Activated B cell treated with CpG ODN at 0.5 μM for 24 hours (primary cell): ENCODE results near the gene PDE6C. TPM values are rescaled to one million over a fixed set of nuclear protein-coding genes. Genes with fewer than 3 reads are reported as not detected.

Experiments used
- ATAC-seq: fragments of 200-7000 bp; cut with Tn5 transposase; one replicate; pipeline ENCODE4 v1.10.0; 2021; ENCODE audit warnings: low read depth, mild to moderate bottlenecking, moderate library complexity
- CTCF ChIA-PET: fragments of 350-600 bp; sonication (Branson Sonifier 250); formaldehyde crosslinking; loops from one replicate; lab custom pipeline; 2021; ENCODE audit warnings: antibody characterized with exemption; lab: Charles Lee
- POLR2A ChIA-PET: fragments of 350-600 bp; sonication (Branson Sonifier 250); formaldehyde crosslinking; loops from one replicate; lab custom pipeline; 2021; ENCODE audit warnings: antibody characterized with exemption; lab: Charles Lee
- DNase-seq: peaks from one replicate; pipeline ENCODE4 v3.0.0; 2022
- H3K27ac Mint-ChIP-seq: one replicate; pipeline ENCODE4 v1.8.0; 2020; ENCODE audit warnings: mixed read lengths
- H3K27me3 Mint-ChIP-seq: one replicate; pipeline ENCODE4 v1.8.0; 2021; ENCODE audit warnings: mixed read lengths
- H3K36me3 Mint-ChIP-seq: one replicate; pipeline ENCODE4 v1.8.0; 2021; ENCODE audit warnings: low read depth, mixed read lengths
- H3K4me1 Mint-ChIP-seq: one replicate; pipeline ENCODE4 v1.8.0; 2021; ENCODE audit warnings: mixed read lengths
- H3K4me3 Mint-ChIP-seq: one replicate; pipeline ENCODE4 v1.8.0; 2020; ENCODE audit warnings: mild to moderate bottlenecking, mixed read lengths
- H3K9me3 Mint-ChIP-seq: one replicate; pipeline ENCODE4 v1.8.0; 2020; ENCODE audit warnings: mixed read lengths
- intact Hi-C: fragments of 100-400 bp; cut with micrococcal nuclease; formaldehyde crosslinking; loops from one replicate; pipeline ENCODE4 v1.15.1; 2024
- total RNA-seq: library from RNA; stranded (reverse); gene quantifications from 2 replicates; pipeline ENCODE4 v1.2.3, GENCODE V29; 2022
- TF ChIP-seq, protein P1 (sequence below): fragments of 200-600 bp; IDR thresholded peaks from one replicate; pipeline ENCODE4 v1.8.0; 2022; ENCODE audit warnings: antibody characterized with exemption, mild to moderate bottlenecking

PDE6C gene
- total RNA-seq, 1 donor from 2014 or later: not detected

- H3K9me3 Mint-ChIP-seq: no peaks in the 10 kb centered on the region
- ATAC-seq: no peak
- CTCF ChIA-PET: interaction anchor here (0.6 kb wide), 1 partner anchor 112 kb away, joined by 5 read pairs; no protein-coding TSS in a partner anchor
- intact Hi-C loops: no loop called here
- TF ChIP-seq, protein P1, sequence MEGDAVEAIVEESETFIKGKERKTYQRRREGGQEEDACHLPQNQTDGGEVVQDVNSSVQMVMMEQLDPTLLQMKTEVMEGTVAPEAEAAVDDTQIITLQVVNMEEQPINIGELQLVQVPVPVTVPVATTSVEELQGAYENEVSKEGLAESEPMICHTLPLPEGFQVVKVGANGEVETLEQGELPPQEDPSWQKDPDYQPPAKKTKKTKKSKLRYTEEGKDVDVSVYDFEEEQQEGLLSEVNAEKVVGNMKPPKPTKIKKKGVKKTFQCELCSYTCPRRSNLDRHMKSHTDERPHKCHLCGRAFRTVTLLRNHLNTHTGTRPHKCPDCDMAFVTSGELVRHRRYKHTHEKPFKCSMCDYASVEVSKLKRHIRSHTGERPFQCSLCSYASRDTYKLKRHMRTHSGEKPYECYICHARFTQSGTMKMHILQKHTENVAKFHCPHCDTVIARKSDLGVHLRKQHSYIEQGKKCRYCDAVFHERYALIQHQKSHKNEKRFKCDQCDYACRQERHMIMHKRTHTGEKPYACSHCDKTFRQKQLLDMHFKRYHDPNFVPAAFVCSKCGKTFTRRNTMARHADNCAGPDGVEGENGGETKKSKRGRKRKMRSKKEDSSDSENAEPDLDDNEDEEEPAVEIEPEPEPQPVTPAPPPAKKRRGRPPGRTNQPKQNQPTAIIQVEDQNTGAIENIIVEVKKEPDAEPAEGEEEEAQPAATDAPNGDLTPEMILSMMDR: no peak
- peaks cover 7% of the 10 kb centered on the region for H3K27me3 Mint-ChIP-seq
- no peaks in the 10 kb centered on the region for H3K36me3 Mint-ChIP-seq
- peak overlapping the region; percentile 70 for H3K4me3 Mint-ChIP-seq
- DNase-seq: no peak
- no peak overlapping the region for H3K27ac Mint-ChIP-seq
- POLR2A ChIA-PET: no interaction called here
- H3K4me1 Mint-ChIP-seq: peaks cover 8% of the 10 kb centered on the region
Observed at GRCh38 chr10:93615576-93616235, 3.4 kb downstream of the PDE6C start.

- no peak overlapping the region for H3K4me3 Mint-ChIP-seq
- ChIA-PET POLR2A (no interaction called here), CTCF (interaction anchor here (1.0 kb wide), 1 partner anchor 67 kb away, joined by 3 read pairs; no protein-coding TSS in a partner anchor)
- no peak overlapping the region for H3K27ac Mint-ChIP-seq
- H3K9me3 Mint-ChIP-seq: no peaks in the 10 kb centered on the region
- H3K36me3 Mint-ChIP-seq: no peaks in the 10 kb centered on the region
- H3K4me1 Mint-ChIP-seq: peaks cover 3% of the 10 kb centered on the region
- H3K27me3 Mint-ChIP-seq: peaks cover 7% of the 10 kb centered on the region
- no peak for DNase-seq
- TF ChIP-seq, protein P1: no peak
- ATAC-seq: no peak
- intact Hi-C loops: no loop called here
Observed at GRCh38 chr10:93620925-93621324, 8.6 kb downstream of the PDE6C start.

GRCh38 chr10:93622942-93623341 lies 10.6 kb downstream of the PDE6C start:
- CTCF ChIA-PET: no interaction called here
- TF ChIP-seq, protein P1: no peak
- peaks cover 13% of the 10 kb centered on the region for H3K27me3 Mint-ChIP-seq
- H3K4me3 Mint-ChIP-seq: no peak overlapping the region
- ATAC-seq (no peak), DNase-seq (no peak)
- H3K27ac Mint-ChIP-seq: no peak overlapping the region
- no peaks in the 10 kb centered on the region for H3K4me1 Mint-ChIP-seq
- POLR2A ChIA-PET: no interaction called here
- intact Hi-C loops: no loop called here
- no peaks in the 10 kb centered on the region for H3K36me3 Mint-ChIP-seq
- no peaks in the 10 kb centered on the region for H3K9me3 Mint-ChIP-seq

GRCh38 chr10:93628858-93629257 lies 16.5 kb downstream of the PDE6C start:
- Mint-ChIP-seq H3K4me1 (no peaks in the 10 kb centered on the region), H3K4me3 (no peak overlapping the region), H3K9me3 (no peaks in the 10 kb centered on the region), H3K36me3 (no peaks in the 10 kb centered on the region), H3K27me3 (peaks cover 18% of the 10 kb centered on the region), H3K27ac (no peak overlapping the region)
- DNase-seq (no peak), ATAC-seq (no peak)
- ChIA-PET POLR2A (no interaction called here), CTCF (no interaction called here)
- TF ChIP-seq, protein P1: no peak
- intact Hi-C loops: no loop called here

GRCh38 chr10:93629647-93630305 lies 17.4 kb downstream of the PDE6C start:
- ChIA-PET CTCF (no interaction called here), POLR2A (no interaction called here)
- intact Hi-C loops: no loop called here
- DNase-seq (no peak), ATAC-seq (no peak)
- H3K4me1 Mint-ChIP-seq: no peaks in the 10 kb centered on the region
- H3K27me3 Mint-ChIP-seq: peaks cover 18% of the 10 kb centered on the region
- no peak overlapping the region for H3K4me3 Mint-ChIP-seq
- H3K9me3 Mint-ChIP-seq: no peaks in the 10 kb centered on the region
- H3K27ac Mint-ChIP-seq: no peak overlapping the region
- H3K36me3 Mint-ChIP-seq: no peaks in the 10 kb centered on the region
- TF ChIP-seq, protein P1: no peak
